Mesenchymal stem cell (in vitro differentiated cells and primary cell): ENCODE results near the gene CCR6.

ENCODE experiments used
- DNase-seq: peaks from one replicate; pipeline ENCODE4 v3.0.0-alpha.2; 2013
- H2AFZ ChIP-seq: one replicate; pipeline ENCODE4 v1.6.1; 2013; ENCODE audit warnings: low read depth, mild to moderate bottlenecking, control low read depth, inconsistent platforms, low read length, moderate library complexity
- H2AK5ac ChIP-seq: 2 replicates; pipeline ENCODE4 v1.6.1; 2013; ENCODE audit warnings: low read length, moderate library complexity, mild to moderate bottlenecking, inconsistent platforms; ENCODE audit not compliant: severe bottlenecking
- H2BK120ac ChIP-seq: one replicate; pipeline ENCODE4 v1.6.1; 2013; ENCODE audit warnings: low read depth, mild to moderate bottlenecking, inconsistent platforms, low read length, moderate library complexity
- H2BK12ac ChIP-seq, 2 experiments: one replicate each; pipeline ENCODE4 v1.6.1; 2013; ENCODE audit warnings: inconsistent platforms in 2 of 2, low read length in 2 of 2, mild to moderate bottlenecking in 2 of 2, moderate library complexity in 2 of 2, control low read depth in 1 of 2
- H2BK15ac ChIP-seq: one replicate; pipeline ENCODE4 v1.6.1; 2013; ENCODE audit warnings: mild to moderate bottlenecking, low read depth, inconsistent platforms; ENCODE audit not compliant: poor library complexity, severe bottlenecking
- H2BK5ac ChIP-seq: 2 replicates; pipeline ENCODE4 v1.6.1; 2013; ENCODE audit warnings: low read depth, mild to moderate bottlenecking, low read length, control low read depth, inconsistent platforms; ENCODE audit not compliant: poor library complexity, severe bottlenecking
- H3K14ac ChIP-seq, 2 experiments: one replicate each; pipeline ENCODE4 v1.6.1; 2013; ENCODE audit warnings: inconsistent platforms in 2 of 2, low read length in 2 of 2, control low read depth in 1 of 2, mild to moderate bottlenecking in 1 of 2, moderate library complexity in 1 of 2
- H3K18ac ChIP-seq, 2 experiments: one replicate each; pipeline ENCODE4 v1.6.1; 2013; ENCODE audit warnings: inconsistent platforms in 2 of 2, low read length in 2 of 2, control low read depth in 1 of 2, low read depth in 1 of 2, mild to moderate bottlenecking in 1 of 2
- H3K23ac ChIP-seq, 2 experiments: one replicate each; pipeline ENCODE4 v1.6.1; 2013; ENCODE audit warnings: inconsistent platforms in 2 of 2, low read length in 2 of 2, mild to moderate bottlenecking in 2 of 2, moderate library complexity in 2 of 2, control low read depth in 1 of 2
- H3K27ac ChIP-seq: 2 replicates; pipeline ENCODE4 v1.5.1; 2013; ENCODE audit warnings: mild to moderate bottlenecking, moderate library complexity, low read length, control low read depth, inconsistent platforms; ENCODE audit not compliant: poor library complexity, severe bottlenecking
- H3K27me3 ChIP-seq, 2 experiments: 2 replicates each; pipeline versions ENCODE4 v1.6.1 to v1.7.0; 2013; ENCODE audit warnings: low read length in 2 of 2, mild to moderate bottlenecking in 2 of 2, moderate library complexity in 2 of 2, control low read depth in 1 of 2, inconsistent platforms in 1 of 2; ENCODE audit not compliant: control insufficient read depth in 1 of 2, insufficient read depth in 1 of 2
- H3K36me3 ChIP-seq, 2 experiments: 2 replicates each; pipeline versions ENCODE4 v1.6.1 to v1.7.0; 2013; ENCODE audit warnings: low read length in 2 of 2, control low read depth in 1 of 2, inconsistent platforms in 1 of 2, low read depth in 1 of 2, mild to moderate bottlenecking in 1 of 2; ENCODE audit not compliant: insufficient read depth in 2 of 2, control insufficient read depth in 1 of 2
- H3K4ac ChIP-seq, 2 experiments: one replicate each; pipeline ENCODE4 v1.6.1; 2013; ENCODE audit warnings: inconsistent platforms in 2 of 2, low read length in 2 of 2, mild to moderate bottlenecking in 2 of 2, moderate library complexity in 2 of 2, control low read depth in 1 of 2, low read depth in 1 of 2
- H3K4me1 ChIP-seq: 2 replicates; pipeline ENCODE4 v1.6.1; 2013; ENCODE audit warnings: low read depth, low read length, control low read depth; ENCODE audit not compliant: control insufficient read depth, insufficient read depth
- H3K4me2 ChIP-seq: 2 replicates; pipeline ENCODE4 v1.6.1; 2013; ENCODE audit warnings: low read length, mild to moderate bottlenecking, inconsistent platforms; ENCODE audit not compliant: poor library complexity, severe bottlenecking
- H3K4me3 ChIP-seq, 2 experiments: 2 replicates each; pipeline versions ENCODE4 v1.5.1 to v1.7.0; 2013; ENCODE audit warnings: low read length in 2 of 2, mild to moderate bottlenecking in 2 of 2, control low read depth in 1 of 2, low read depth in 1 of 2; ENCODE audit not compliant: insufficient read depth in 1 of 2
- H3K79me1 ChIP-seq: replicated peaks from 2 replicates; pipeline ENCODE4 v1.6.1; 2013; ENCODE audit warnings: mild to moderate bottlenecking, control low read depth, low read length, inconsistent platforms; ENCODE audit not compliant: poor library complexity, severe bottlenecking
- H3K9ac ChIP-seq: 2 replicates; pipeline ENCODE4 v1.7.0; 2013; ENCODE audit warnings: mild to moderate bottlenecking, low read length, moderate library complexity
- H3K9me3 ChIP-seq: 2 replicates; pipeline ENCODE4 v1.7.0; 2013; ENCODE audit warnings: mild to moderate bottlenecking, low read length; ENCODE audit not compliant: control insufficient read depth
- H4K8ac ChIP-seq: one replicate; pipeline ENCODE4 v1.6.1; 2013; ENCODE audit warnings: inconsistent platforms, mild to moderate bottlenecking, low read length, moderate library complexity
- H4K91ac ChIP-seq: one replicate; pipeline ENCODE4 v1.6.1; 2013; ENCODE audit warnings: mild to moderate bottlenecking, low read length, inconsistent platforms
- WGBS: methylation state at CpG from one replicate; pipeline ENCODE4 v1.1.7; 2013; ENCODE audit warnings: mixed read lengths; 5-methylcytosine and 5-hydroxymethylcytosine counted together

CCR6 gene

GRCh38 chr6:167129562-167129961 is 6.7 kb downstream of the CCR6 start:
- Histone ChIP-seq H3K4me1 (peaks cover 7% of the 10 kb centered on the region), H2BK120ac (no peak overlapping the region), H2BK12ac (no peak overlapping the region), H2BK15ac (no peak overlapping the region), H3K23ac (no peak overlapping the region), H3K27me3 (no peaks in the 10 kb centered on the region), H3K36me3 (no peaks in the 10 kb centered on the region), H3K14ac (no peak overlapping the region), H3K4me2 (no peak overlapping the region), H3K18ac (no peak overlapping the region), H3K4ac (no peak overlapping the region), H4K91ac (no peak overlapping the region), H3K9me3 (no peaks in the 10 kb centered on the region), H2AFZ (no peak overlapping the region), H2BK5ac (no peak overlapping the region), H3K27ac (no peak overlapping the region), H3K9ac (no peak overlapping the region), H4K8ac (no peak overlapping the region), H3K4me3 (no peak overlapping the region), H3K79me1 (no peaks in the 10 kb centered on the region), H2AK5ac (no peak overlapping the region)
- WGBS: 73% methylated on average over 3 of the region's 4 CpGs
- DNase-seq: no peak

DNA sequence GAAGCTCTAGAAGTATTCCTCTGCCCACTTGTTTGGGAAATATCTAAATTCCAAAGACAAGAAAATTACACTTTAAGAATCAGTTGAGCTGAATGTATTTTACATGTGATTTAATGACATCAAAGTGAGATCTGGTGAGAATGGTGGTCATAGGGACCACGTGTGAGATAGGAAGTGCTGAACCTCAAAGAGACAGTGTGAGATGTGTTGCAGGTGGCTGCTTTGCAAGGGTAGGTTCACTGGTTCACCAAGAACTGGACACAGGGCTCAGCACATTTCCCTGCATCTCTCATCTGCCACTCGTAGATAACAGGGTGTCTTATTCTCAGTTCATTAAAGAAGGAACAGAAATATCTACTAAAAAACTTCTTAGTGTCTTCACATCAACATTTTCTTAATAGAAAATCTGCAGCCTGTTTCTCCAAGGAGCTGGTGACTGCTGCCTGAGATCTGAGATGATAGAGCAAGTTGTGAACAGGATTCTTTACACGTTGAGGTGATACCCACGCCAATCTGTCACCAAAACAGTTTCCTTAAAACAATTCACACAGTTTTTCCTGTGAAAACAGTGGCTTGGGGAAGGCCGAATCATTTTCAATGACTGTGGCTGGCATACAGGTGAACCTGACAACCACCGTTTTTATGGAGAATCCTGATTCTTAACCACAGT is 7.2 kb downstream of the CCR6 start:
- Histone ChIP-seq H2AK5ac (no peak overlapping the region), H3K4me1 (peaks cover 7% of the 10 kb centered on the region), H3K27me3 (no peaks in the 10 kb centered on the region), H3K4ac (no peak overlapping the region), H3K4me3 (no peak overlapping the region), H3K36me3 (no peaks in the 10 kb centered on the region), H3K18ac (no peak overlapping the region), H3K9me3 (no peaks in the 10 kb centered on the region), H2BK120ac (no peak overlapping the region), H2BK5ac (no peak overlapping the region), H3K27ac (no peak overlapping the region), H3K4me2 (no peak overlapping the region), H4K91ac (no peak overlapping the region), H4K8ac (no peak overlapping the region), H3K9ac (no peak overlapping the region), H3K79me1 (no peaks in the 10 kb centered on the region), H3K14ac (no peak overlapping the region), H2AFZ (no peak overlapping the region), H3K23ac (no peak overlapping the region), H2BK12ac (no peak overlapping the region), H2BK15ac (no peak overlapping the region)
- DNase-seq: no peak
- 81% methylated on average over 4 of the region's 6 CpGs for WGBS

GRCh38 chr6:167130712-167131684 is 8.1 kb downstream of the CCR6 start:
- Histone ChIP-seq H3K9ac (no peak overlapping the region), H3K14ac (no peak overlapping the region), H4K91ac (no peak overlapping the region), H2AK5ac (no peak overlapping the region), H3K79me1 (no peaks in the 10 kb centered on the region), H2BK120ac (no peak overlapping the region), H4K8ac (no peak overlapping the region), H3K4me1 (peaks cover 7% of the 10 kb centered on the region), H2BK12ac (no peak overlapping the region), H2BK5ac (no peak overlapping the region), H3K27me3 (no peaks in the 10 kb centered on the region), H3K18ac (no peak overlapping the region), H3K9me3 (no peaks in the 10 kb centered on the region), H3K4me2 (no peak overlapping the region), H2BK15ac (no peak overlapping the region), H3K4me3 (no peak overlapping the region), H2AFZ (no peak overlapping the region), H3K4ac (no peak overlapping the region), H3K23ac (no peak overlapping the region), H3K27ac (no peak overlapping the region), H3K36me3 (no peaks in the 10 kb centered on the region)
- WGBS: 82% methylated on average over 32 of the region's 33 CpGs
- no peak for DNase-seq
